Keratinocyte (primary cell): ENCODE data around the gene SLC38A8. TPM values are rescaled to one million over a fixed set of nuclear protein-coding genes. Genes with fewer than 3 reads are reported as not detected.

ENCODE experiments used
- DNase-seq: peaks from one replicate; pipeline ENCODE4 v3.0.0-alpha.2; 2011; ENCODE audit warnings: low read depth, missing footprints, low spot score
- FAIRE-seq: peaks from 2 replicates; lab custom pipeline; 2011; peaks lifted over from hg19 to GRCh38; lab: Jason Lieb, UNC
- H2AFZ ChIP-seq: 2 replicates; pipeline ENCODE4 v1.6.0; 2012; ENCODE audit warnings: low read length, control low read depth, inconsistent platforms; ENCODE audit not compliant: control insufficient read depth
- H3K27ac ChIP-seq: 2 replicates; pipeline ENCODE4 v1.5.1; 2011; ENCODE audit warnings: low read length; ENCODE audit not compliant: control insufficient read depth, insufficient read depth
- H3K27me3 ChIP-seq: 3 replicates; pipeline ENCODE4 v1.6.0; 2011; ENCODE audit warnings: low read length; ENCODE audit not compliant: control insufficient read depth, insufficient read depth; ENCODE audit errors: extremely low read depth
- H3K36me3 ChIP-seq, 2 experiments: 2 replicates in 1 of 2; 3 replicates in 1 of 2; pipeline ENCODE4 v1.5.1; 2011; ENCODE audit warnings: low read length in 2 of 2, mild to moderate bottlenecking in 1 of 2; ENCODE audit not compliant: control insufficient read depth in 2 of 2, insufficient read depth in 2 of 2; ENCODE audit errors: extremely low read depth in 1 of 2
- H3K4me1 ChIP-seq: 3 replicates; pipeline ENCODE4 v1.5.1; 2011; ENCODE audit warnings: low read length; ENCODE audit not compliant: control insufficient read depth, insufficient read depth; ENCODE audit errors: extremely low read depth
- H3K4me2 ChIP-seq: 3 replicates; pipeline ENCODE4 v1.6.0; 2011; ENCODE audit warnings: low read depth, low read length; ENCODE audit not compliant: control insufficient read depth, insufficient read depth; ENCODE audit errors: extremely low read depth
- H3K4me3 ChIP-seq, 3 experiments: fragments of 200-600 bp in 1 of 3; sonication (generic) in 1 of 3; 2 replicates in 2 of 3; 3 replicates in 1 of 3; pipeline ENCODE4 v1.5.1; 2011 to 2016; ENCODE audit warnings: low read length in 3 of 3, mild to moderate bottlenecking in 3 of 3, control low read depth in 2 of 3, inconsistent platforms in 1 of 3, low read depth in 1 of 3, mixed read lengths in 1 of 3, mixed run types in 1 of 3, moderate library complexity in 1 of 3; ENCODE audit not compliant: control insufficient read depth in 2 of 3, insufficient read depth in 2 of 3; ENCODE audit errors: extremely low read depth in 1 of 3
- H3K79me2 ChIP-seq: 2 replicates; pipeline ENCODE4 v1.6.0; 2012; ENCODE audit warnings: low read length; ENCODE audit not compliant: control insufficient read depth, insufficient read depth
- H3K9ac ChIP-seq: 3 replicates; pipeline ENCODE4 v1.6.0; 2011; ENCODE audit warnings: low read length; ENCODE audit not compliant: control insufficient read depth, insufficient read depth; ENCODE audit errors: extremely low read depth
- H3K9me1 ChIP-seq: 3 replicates; pipeline ENCODE4 v1.6.0; 2011; ENCODE audit warnings: low read length; ENCODE audit not compliant: control insufficient read depth, insufficient read depth; ENCODE audit errors: extremely low read depth
- H3K9me3 ChIP-seq: 2 replicates; pipeline ENCODE4 v1.5.1; 2012; ENCODE audit warnings: low read depth, low read length; ENCODE audit not compliant: control insufficient read depth
- H4K20me1 ChIP-seq: 3 replicates; pipeline ENCODE4 v1.6.0; 2011; ENCODE audit warnings: low read length; ENCODE audit not compliant: control insufficient read depth, insufficient read depth; ENCODE audit errors: extremely low read depth
- CTCF ChIP-seq, 3 experiments: IDR thresholded peaks in 1 of 3; conservative IDR thresholded peaks in 1 of 3; optimal IDR thresholded peaks in 1 of 3; 2 replicates in 2 of 3; 3 replicates in 1 of 3; pipeline versions ENCODE3 to v1.5.1; 2011; ENCODE audit warnings: low read length in 3 of 3, mild to moderate bottlenecking in 3 of 3, moderate library complexity in 2 of 3, control low read depth in 1 of 3, inconsistent platforms in 1 of 3; ENCODE audit not compliant: insufficient read depth in 2 of 3; ENCODE audit errors: extremely low read depth in 1 of 3
- EZH2 ChIP-seq: IDR thresholded peaks from one replicate; pipeline ENCODE4 v1.6.1; 2012; ENCODE audit warnings: inconsistent platforms, mild to moderate bottlenecking, low read length, moderate library complexity
- dilution Hi-C: fragments of 300-500 bp; cut with MboI; formaldehyde crosslinking; loops from one replicate; pipeline ENCODE4 v1.7.0; 2020; ENCODE audit warnings: low sequenced_read_pairs; ENCODE audit not compliant: extremely low pct_ligation_motif_present
- polyA plus RNA-seq, 5 experiments: library from polyadenylated mRNA; depleted of rRNA in 3 of 5; stranded (reverse) in 3 of 5; stranded (forward) in 1 of 5; unstranded in 1 of 5; fragments of >200 nt; gene quantifications; 1 replicate in 1 of 5; 2 replicates in 3 of 5; 3 replicates in 1 of 5; pipeline versions ENCODE4 v1.2.1 to v1.2.3, GENCODE V29; 2011 to 2012; ENCODE audit warnings: missing spikeins in 2 of 5, low read depth in 1 of 5, low replicate concordance in 1 of 5

The SLC38A8 gene
- polyA plus RNA-seq, 1 donor (not counting 4 experiments of a cell fraction or from before 2014, with no cell fraction given), result not detected

- DNase-seq (no peak), FAIRE-seq (no peak)
- dilution Hi-C loops, result no loop called here
- Histone ChIP-seq H3K9ac (no peak within 1 kb of the TSS), H3K4me2 (no peak within 1 kb of the TSS), H2AFZ (no peak within 1 kb of the TSS), H3K9me3 (no peaks in the 10 kb centered on the region), H3K36me3 (peaks cover 0 to 3% of the 10 kb centered on the region in 2 experiments), H3K4me3 (no peak within 1 kb of the TSS), H3K4me1 (no peaks in the 10 kb centered on the region), H3K27ac (no peak within 1 kb of the TSS), H3K79me2 (no peaks in the 10 kb centered on the region), H4K20me1 (no peaks in the 10 kb centered on the region), H3K27me3 (peaks cover 17% of the 10 kb centered on the region), H3K9me1 (no peaks in the 10 kb centered on the region)
- peak; percentile 39 for TF ChIP-seq EZH2
- TF ChIP-seq CTCF (optimal IDR thresholded peaks at IDR 0.05 in 1 of 3, IDR thresholded peaks at IDR 0.05 in 1 of 3, conservative IDR thresholded peaks at IDR 0.05 in 1 of 3; ENCODE audit: extremely low read depth in 1 of 3, insufficient read depth in 2 of 3, low read length in 3 of 3), result peak in 2 of 3 experiments; percentile 47 to 64
Measured at GRCh38 chr16:83967838-83968305, 74.7 kb downstream of the SLC38A8 start, which contains the start of gene NECAB2. Gene NECAB2, plus strand, starts transcription at chr16:83968244. Its CDS starts 405 bp downstream, at chr16:83968649.

- no peak overlapping the region for H3K9ac ChIP-seq
- H3K4me3 ChIP-seq, result no peak overlapping the region
- no peaks in the 10 kb centered on the region for H3K79me2 ChIP-seq
- FAIRE-seq (no peak), DNase-seq (no peak)
- H3K4me1 ChIP-seq, result no peaks in the 10 kb centered on the region
- dilution Hi-C loops, result no loop called here
- no peak overlapping the region for H2AFZ ChIP-seq
- TF ChIP-seq EZH2 (no peak), CTCF (optimal IDR thresholded peaks at IDR 0.05 in 1 of 3, IDR thresholded peaks at IDR 0.05 in 1 of 3, conservative IDR thresholded peaks at IDR 0.05 in 1 of 3; ENCODE audit: extremely low read depth in 1 of 3, insufficient read depth in 2 of 3, low read length in 3 of 3) (no peak)
- H3K27me3 ChIP-seq, result peaks cover 17% of the 10 kb centered on the region
- peaks cover 0 to 3% of the 10 kb centered on the region in 2 experiments for H3K36me3 ChIP-seq
- H3K9me1 ChIP-seq, result no peaks in the 10 kb centered on the region
- H3K9me3 ChIP-seq, result no peaks in the 10 kb centered on the region
- no peaks in the 10 kb centered on the region for H4K20me1 ChIP-seq
- H3K4me2 ChIP-seq, result no peak overlapping the region
- H3K27ac ChIP-seq, result no peak overlapping the region
Measured at GRCh38 chr16:83967091-83967490, 75.5 kb downstream of the SLC38A8 start.
